DMS153 (cell line): ENCODE measurements around the gene HMGN3.
"Not testable (repeated sequence)": the region's sequence is repeated elsewhere in the genome, so short reads cannot be mapped to it uniquely, and the experiment has no call there.

Source experiments
- DNase-seq: peaks from one replicate; lab custom pipeline; 2025; lab: John Stamatoyannopoulos, UW

The HMGN3 gene

GRCh38 chr6:79234150-79235022 is at the start of gene HMGN3:
HMGN3 (minus strand) TSS chr6:79234682.
- DNase-seq = peak; percentile 98

DNA sequence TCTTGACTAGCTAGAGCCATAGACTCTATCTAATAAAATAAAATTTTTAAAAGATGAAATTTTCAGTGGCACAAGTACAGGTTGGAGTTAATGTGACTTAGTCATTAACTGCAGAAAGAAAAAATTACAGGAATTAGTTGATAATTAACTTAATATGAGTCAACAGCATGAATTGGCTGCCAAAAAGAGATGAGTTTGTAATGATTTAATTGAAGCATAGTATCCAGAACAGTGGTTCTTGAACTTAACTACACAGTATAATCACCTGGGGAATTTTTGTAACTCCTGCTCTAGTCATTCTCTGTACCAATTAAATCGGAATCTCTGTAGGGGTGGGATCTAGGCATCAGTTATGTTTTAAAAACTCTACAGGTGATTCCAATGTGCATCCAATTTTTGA is 46.3 kb upstream of the HMGN3 start:
- DNase-seq = no peak

- DNase-seq = no peak
Measured at GRCh38 chr6:79277109-79277508, 42.6 kb upstream of the HMGN3 start.

GRCh38 chr6:79269877-79270276 is 35.4 kb upstream of the HMGN3 start:
- peak; percentile 20 for DNase-seq

DNA sequence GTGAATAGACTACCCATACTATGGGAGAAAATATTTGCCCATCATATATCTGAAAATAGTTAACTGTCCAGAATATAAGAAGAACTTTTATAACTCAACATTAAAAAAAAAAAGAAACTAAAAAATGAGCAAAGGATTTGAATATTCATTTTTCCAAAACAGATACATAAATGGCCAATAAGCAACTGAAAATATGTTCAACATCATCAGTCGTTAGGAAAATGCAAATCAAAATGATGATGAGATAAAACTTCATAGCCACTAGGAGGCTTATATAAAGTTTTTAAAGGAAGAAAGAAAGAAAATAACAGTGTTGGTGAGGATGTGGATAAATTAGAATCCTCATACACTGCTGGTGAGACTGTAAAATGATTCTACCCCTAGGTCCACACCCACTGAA is 32.6 kb upstream of the HMGN3 start:
- no peak for DNase-seq

DNA sequence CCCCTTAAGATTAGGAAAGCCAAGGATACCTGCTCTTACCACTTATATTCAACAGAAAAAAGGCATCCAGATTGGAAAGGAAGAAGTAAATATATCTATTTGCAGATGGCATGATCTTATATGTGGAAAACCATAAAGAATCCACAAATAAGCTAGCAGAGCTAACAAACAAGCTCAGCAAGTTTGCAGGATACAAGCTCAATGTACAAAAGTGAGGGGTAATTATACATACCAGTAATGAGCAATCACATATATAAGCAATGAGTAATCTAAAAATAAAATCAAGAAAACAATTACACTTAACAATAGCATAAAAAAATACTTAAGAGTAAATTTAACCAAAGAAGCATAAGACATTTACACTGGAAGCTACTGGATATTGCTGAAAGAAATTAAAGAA is 31.6 kb upstream of the HMGN3 start:
- no peak for DNase-seq

DNA sequence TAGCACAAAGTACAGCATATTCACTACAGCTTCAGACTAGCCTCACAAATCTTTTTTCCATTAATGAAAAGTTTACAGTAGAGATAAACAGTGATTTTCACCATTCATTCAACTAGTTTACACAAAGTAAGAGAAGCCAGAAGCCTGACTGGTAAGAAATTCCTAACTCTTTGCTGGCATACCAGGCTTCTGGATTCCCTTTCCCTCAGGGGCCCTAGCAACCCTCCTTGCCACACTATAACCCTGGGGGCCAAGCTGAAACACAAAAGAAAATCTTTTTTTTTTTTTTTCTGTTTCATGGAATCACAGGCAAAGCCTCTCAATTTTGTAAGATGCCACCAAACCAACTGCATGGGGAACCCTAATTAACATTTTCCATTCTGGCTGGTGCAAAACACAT is 28.9 kb upstream of the HMGN3 start:
- no peak for DNase-seq

DNA sequence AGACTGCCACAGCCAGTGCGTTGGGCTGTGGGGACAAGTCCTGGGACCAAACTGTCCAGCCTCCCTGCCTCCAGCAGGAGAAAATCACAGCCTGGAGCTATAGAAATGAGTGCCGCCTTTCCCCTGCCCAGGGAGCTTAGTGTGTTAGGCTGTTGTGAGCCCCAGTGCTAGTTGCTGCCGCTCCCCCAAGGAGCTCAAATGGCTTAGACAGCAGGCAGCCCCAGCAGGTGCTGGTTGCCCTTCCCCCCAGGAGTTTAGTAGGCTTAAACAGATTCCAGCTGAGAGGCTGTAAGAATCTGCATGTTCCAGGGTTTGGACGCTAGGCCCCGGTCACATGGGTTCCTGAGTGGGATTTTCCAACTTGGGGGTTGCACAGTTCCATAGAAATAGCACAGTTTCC is 27.2 kb upstream of the HMGN3 start:
- DNase-seq = no peak

DNA sequence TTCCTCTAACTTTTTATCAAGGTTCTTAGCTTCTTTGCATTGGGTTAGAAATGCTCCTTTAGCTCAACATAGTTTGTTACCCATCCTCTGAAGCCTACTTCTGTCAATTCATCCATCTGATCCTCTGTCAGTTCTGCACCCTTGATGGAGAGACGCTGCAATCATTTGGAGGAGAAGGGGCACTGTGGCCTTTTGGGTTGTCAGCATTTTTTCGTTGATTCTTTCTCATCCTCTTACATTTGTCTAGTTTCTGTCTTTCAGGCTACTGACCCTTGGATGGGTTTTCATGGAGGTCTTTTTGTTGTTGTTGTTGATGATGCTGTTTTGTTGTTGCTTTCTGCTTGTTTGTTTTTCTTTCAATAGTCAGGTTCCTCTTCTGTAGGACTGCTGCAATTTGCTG is 26.3 kb upstream of the HMGN3 start:
- DNase-seq = no peak

GRCh38 chr6:79257381-79258205 is 23.1 kb upstream of the HMGN3 start:
- no peak for DNase-seq

- not testable (repeated sequence) for DNase-seq
Measured at GRCh38 chr6:79256770-79257169, 22.3 kb upstream of the HMGN3 start.

DNA sequence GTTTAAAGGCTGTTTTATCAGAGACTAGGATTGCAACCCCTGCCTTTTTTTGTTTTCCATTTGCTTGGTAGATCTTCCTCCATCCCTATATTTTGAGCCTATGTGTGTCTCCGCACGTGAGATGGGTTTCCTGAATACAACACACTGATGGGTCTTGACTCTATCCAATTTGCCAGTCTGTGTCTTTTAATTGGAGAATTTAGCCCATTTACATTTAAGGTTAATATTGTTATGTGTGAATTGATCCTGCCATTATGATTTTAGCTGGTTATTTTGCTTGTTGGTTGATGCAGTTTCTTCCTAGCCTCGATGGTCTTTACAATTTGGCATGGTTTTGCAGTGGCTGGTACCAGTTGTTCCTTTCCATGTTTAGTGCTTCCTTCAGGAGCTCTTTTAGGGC is 20.6 kb upstream of the HMGN3 start:
- not testable (repeated sequence) for DNase-seq

DNA sequence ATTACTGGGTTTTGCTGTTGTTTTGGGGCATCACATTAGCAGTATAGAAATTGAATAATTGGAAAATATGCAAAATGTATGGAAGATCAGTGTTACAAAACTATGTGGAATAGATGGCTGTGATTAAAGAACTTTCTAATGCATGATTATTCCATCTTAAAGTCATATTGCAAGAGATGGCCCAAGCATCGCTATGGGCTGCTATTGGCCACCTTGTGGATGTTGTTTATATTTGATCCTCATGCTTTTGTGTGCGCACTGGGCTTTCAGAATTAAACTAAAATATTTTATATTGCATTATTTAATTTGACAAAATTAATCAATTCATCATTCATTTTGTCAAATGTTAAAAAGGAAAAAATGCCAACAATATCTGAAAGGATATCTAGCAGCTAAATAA is 16.1 kb upstream of the HMGN3 start:
- no peak for DNase-seq

DNA sequence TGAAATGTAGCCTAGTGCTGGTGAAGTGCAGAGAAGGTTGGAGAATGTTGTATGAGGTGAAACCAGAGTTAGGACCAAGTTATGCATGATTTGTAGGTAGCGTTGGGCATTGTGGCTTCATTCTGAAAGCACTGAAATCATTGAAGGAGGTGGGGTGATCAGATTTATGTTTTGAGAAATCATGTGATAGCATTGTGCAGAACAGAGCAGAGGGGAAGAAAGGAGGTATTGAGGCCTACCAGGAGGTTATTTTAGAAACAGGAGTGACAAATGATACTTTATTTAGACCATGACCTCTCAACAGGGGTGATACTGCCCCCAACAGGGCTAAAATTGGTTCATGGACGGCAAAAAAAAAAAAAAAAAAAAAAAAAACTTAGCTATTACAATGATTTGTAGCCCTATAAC is 15.6 kb upstream of the HMGN3 start:
- no peak for DNase-seq

GRCh38 chr6:79249136-79249535 is 14.7 kb upstream of the HMGN3 start:
- DNase-seq = no peak

DNA sequence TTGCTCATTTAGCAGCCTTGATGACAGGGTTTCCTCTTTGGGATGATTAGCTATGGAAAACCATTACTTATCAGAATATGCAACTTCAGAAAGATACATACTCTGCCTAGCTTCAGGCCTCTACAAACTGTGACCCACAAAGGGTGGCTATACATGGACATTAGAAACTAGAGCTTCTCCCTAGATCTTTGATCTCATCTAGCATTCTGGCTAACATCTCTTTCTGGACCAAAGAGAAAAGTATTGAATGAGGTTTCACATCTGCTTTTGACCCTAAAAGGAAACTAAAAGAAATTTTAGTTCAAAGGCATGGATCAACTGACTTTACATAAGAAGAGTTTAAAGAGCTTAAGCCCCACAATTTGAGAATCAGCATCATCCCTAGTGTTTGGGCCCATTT is 12.4 kb upstream of the HMGN3 start:
- no peak for DNase-seq

DNA sequence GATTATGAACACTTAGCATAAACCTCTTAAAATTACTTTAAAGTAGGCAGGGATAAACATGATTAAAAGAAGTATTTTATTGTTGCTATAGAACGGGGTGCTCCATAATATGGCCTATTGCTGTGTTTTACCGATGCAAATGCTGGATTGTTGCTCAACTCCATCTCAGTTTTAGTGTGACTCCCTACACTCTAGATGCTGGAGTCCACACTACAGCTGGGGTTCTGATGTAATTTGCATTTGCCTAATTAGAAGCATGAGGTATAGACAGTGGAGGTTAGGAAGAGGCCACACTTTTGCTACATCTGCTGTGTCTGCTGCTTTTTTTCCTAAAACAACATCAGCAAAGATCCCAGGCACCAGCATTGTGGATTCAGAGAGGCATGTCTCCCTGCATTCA is 6.7 kb upstream of the HMGN3 start:
- no peak for DNase-seq

- DNase-seq = peak; percentile 38
Measured at GRCh38 chr6:79240509-79240908, 6.0 kb upstream of the HMGN3 start.

GRCh38 chr6:79239536-79240168 is 5.2 kb upstream of the HMGN3 start:
- DNase-seq = no peak

DNA sequence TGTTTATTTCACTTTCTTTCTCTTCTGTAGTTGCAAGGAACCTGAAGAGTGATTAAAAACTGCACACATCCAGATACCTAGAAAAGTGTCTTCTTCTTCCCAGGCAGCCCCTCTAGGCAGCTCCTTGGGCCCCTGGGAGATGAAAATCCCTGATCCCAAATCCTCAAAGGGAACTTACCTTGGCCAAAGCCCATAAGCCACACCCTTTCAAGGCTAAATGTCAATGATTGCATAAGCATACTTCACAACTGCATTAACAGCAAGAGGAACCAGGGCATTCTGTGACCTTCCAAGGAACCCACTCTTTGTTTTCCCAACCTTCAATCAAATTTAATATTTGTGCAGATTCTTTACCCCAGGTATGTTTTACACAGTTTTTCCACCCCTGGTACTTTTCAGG is 4.4 kb upstream of the HMGN3 start:
- DNase-seq = no peak

DNA sequence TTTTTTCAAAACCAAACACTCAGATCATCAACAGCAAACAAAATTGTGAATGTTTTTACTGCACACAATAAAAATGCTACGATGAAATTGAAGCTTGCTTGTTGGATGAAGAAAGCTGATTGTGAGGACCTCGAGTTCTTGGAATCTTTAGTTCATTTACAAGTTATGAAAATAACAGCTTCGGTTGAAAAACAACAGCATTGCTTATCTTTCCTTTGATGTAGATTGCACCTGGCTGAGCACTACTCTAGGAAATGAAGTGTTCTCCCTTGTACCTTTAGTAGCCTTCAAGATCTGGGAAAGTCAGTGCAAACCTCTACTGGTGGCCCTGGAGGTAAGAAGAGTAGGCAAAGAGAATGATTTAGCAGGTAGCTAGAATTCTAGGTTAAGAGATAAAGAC is 2.2 kb upstream of the HMGN3 start:
- DNase-seq = no peak

DNA sequence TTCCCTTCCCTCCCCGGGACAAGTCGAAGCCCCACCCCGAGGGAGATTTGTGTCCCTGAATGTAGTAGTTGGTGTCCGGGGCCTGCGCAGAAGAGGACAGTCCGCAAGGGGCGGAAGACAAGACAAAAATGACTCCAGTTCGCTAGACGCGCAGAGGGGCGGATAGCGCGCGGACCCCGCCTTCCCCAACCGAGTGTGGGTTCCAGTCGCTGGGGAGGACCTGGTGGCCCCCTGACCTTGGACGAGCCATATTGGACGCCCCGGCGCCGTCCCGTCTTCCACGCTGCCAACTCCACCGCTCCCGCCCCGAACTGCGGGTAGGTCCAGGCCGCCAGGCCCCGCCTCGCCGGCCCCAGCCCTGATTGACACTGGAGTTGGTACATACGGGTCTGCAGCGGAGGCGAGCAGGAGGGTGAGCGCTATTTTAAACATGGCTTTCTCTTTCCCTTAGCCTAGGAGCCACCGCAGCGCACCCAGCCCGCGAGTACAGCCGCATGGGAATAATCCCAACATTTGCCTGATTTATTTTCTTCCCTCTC is 802 bp downstream of the HMGN3 start:
- DNase-seq = peak; percentile 66
